ENCODE measurements around the gene TRHDE.

TRHDE gene

GRCh38 chr12:72273851-72274351 is 1.7 kb downstream of the TRHDE start:
- no peak for DNase-seq

GRCh38 chr12:72274931-72275330 is 2.8 kb downstream of the TRHDE start:
- DNase-seq: peak; percentile 57

- DNase-seq: no peak
Observed at GRCh38 chr12:72275526-72275925, 3.4 kb downstream of the TRHDE start.

- no peak for DNase-seq
Observed at GRCh38 chr12:72276181-72276805, 4.1 kb downstream of the TRHDE start.

- peak; percentile 31 for DNase-seq
Observed at GRCh38 chr12:72277415-72277814, 5.2 kb downstream of the TRHDE start.

- no peak for DNase-seq
Observed at GRCh38 chr12:72278894-72279293, 6.7 kb downstream of the TRHDE start.

- DNase-seq: peak; percentile 73
Observed at GRCh38 chr12:72281126-72281525, 9.0 kb downstream of the TRHDE start.

GRCh38 chr12:72282721-72283120 is 10.6 kb downstream of the TRHDE start:
- no peak for DNase-seq

GRCh38 chr12:72285861-72286260 is 13.7 kb downstream of the TRHDE start:
- DNase-seq: no peak

- peak; percentile 20 for DNase-seq
Observed at GRCh38 chr12:72286526-72286925, 14.4 kb downstream of the TRHDE start.

- DNase-seq: no peak
Observed at GRCh38 chr12:72288436-72288835, 16.3 kb downstream of the TRHDE start.

GRCh38 chr12:72288911-72289310 is 16.7 kb downstream of the TRHDE start:
- DNase-seq: no peak

GRCh38 chr12:72289633-72290032 is 17.5 kb downstream of the TRHDE start:
- peak; percentile 28 for DNase-seq

- DNase-seq: no peak
Observed at GRCh38 chr12:72291175-72291574, 19.0 kb downstream of the TRHDE start.

- no peak for DNase-seq
Observed at GRCh38 chr12:72293701-72294100, 21.5 kb downstream of the TRHDE start.

- no peak for DNase-seq
Observed at GRCh38 chr12:72295101-72295500, 22.9 kb downstream of the TRHDE start.

GRCh38 chr12:72295744-72296143 is 23.6 kb downstream of the TRHDE start:
- DNase-seq: peak; percentile 70

GRCh38 chr12:72296389-72296788 is 24.2 kb downstream of the TRHDE start:
- DNase-seq: peak; percentile 75

GRCh38 chr12:72297666-72298065 is 25.5 kb downstream of the TRHDE start:
- no peak for DNase-seq

GRCh38 chr12:72300728-72301127 is 28.6 kb downstream of the TRHDE start:
- no peak for DNase-seq

GRCh38 chr12:72304751-72305150 is 32.6 kb downstream of the TRHDE start:
- DNase-seq: no peak

- DNase-seq: no peak
Observed at GRCh38 chr12:72307229-72307628, 35.1 kb downstream of the TRHDE start.

GRCh38 chr12:72311946-72312345 is 39.8 kb downstream of the TRHDE start:
- DNase-seq: no peak

GRCh38 chr12:72313806-72314205 is 41.6 kb downstream of the TRHDE start:
- no peak for DNase-seq

GRCh38 chr12:72315858-72316257 is 43.7 kb downstream of the TRHDE start:
- no peak for DNase-seq
